Peyer's patch (tissue), 4 donors: ENCODE data around the gene KCTD7. TPM values are rescaled to one million over a fixed set of nuclear protein-coding genes. Genes with fewer than 3 reads are reported as not detected.
A peak's percentile ranks its signal among the peaks of the same experiment; 100 is the strongest.
"Not testable (repeated sequence)": the region's sequence is repeated elsewhere in the genome, so short reads cannot be mapped to it uniquely, and the experiment has no call there.

Experiments
- DNase-seq, 3 donors: peaks; one replicate each; pipeline ENCODE4 v3.0.0-alpha.2; 2017 to 2019
- H3K27ac ChIP-seq, 4 donors: fragments of 200-600 bp; sonication (generic); one replicate each; pipeline ENCODE4 v1.5.1; 2016 to 2019
- H3K27me3 ChIP-seq, 2 donors: fragments of 200-600 bp; sonication (generic); one replicate each; pipeline ENCODE4 v1.5.1; 2019
- H3K36me3 ChIP-seq, 3 donors: fragments of 200-600 bp; sonication (generic); one replicate each; pipeline ENCODE4 v1.5.1; 2016 to 2019
- H3K4me1 ChIP-seq, 4 donors: fragments of 200-600 bp; sonication (generic); one replicate each; pipeline ENCODE4 v1.5.1; 2016 to 2019
- H3K4me3 ChIP-seq, 4 donors: fragments of 200-600 bp; sonication (generic); 1 replicate in 3 of 4; 2 replicates in 1 of 4; pipeline ENCODE4 v1.5.1; 2016 to 2019; ENCODE audit warnings: mild to moderate bottlenecking in 1 of 4
- H3K9me3 ChIP-seq, 4 donors: fragments of 200-600 bp; sonication (generic); one replicate each; pipeline ENCODE4 v1.5.1; 2016 to 2019; ENCODE audit warnings: mild to moderate bottlenecking in 1 of 4
- POLR2A ChIP-seq, 2 donors: fragments of 450-650 bp; IDR thresholded peaks; one replicate each; pipeline ENCODE4 v1.5.1; 2017; ENCODE audit warnings: antibody characterized with exemption in 2 of 2, mild to moderate bottlenecking in 2 of 2, moderate library complexity in 2 of 2
- total RNA-seq, 4 donors: library from RNA; depleted of rRNA; stranded (reverse); fragments of >200 nt; gene quantifications; one replicate each; pipeline ENCODE4 v1.1.0, GENCODE V29; 2016
- TF ChIP-seq, protein P1 (sequence below), 6 experiments: fragments of 450-650 bp in 4 of 6; fragments of 200-600 bp in 2 of 6; sonication (generic) in 1 of 6; IDR thresholded peaks; one replicate each; pipeline ENCODE4 v1.5.1; 2017 to 2019; ENCODE audit warnings: antibody characterized with exemption in 6 of 6, mild to moderate bottlenecking in 3 of 6, moderate library complexity in 1 of 6

KCTD7 gene
- total RNA-seq, 4 donors from 2014 or later: 6.6 to 20.7 (median 14.3) TPM

DNA sequence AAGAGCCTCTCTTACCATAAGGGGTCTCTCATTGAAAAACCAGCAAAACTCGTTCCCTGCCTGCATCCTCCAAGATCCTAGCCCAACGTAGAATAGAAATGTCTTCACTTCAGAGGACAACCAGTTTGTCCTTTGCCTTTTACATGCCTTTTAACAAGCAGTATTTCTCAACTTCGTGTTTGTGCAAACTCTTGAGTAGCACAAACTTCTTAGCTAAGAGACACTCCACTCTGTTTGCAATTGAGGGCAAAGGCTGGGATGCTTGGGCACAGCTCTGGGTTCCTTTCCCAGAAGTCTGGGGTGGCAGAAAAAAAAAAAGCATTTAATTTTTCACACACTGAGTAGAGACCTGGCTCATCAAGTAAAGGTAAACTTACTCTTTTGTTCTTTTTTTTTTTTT lies 19.5 kb upstream of the KCTD7 start:
- no peak overlapping the region for H3K4me3 ChIP-seq
- TF ChIP-seq POLR2A (IDR thresholded peaks at IDR 0.05): no peak
- TF ChIP-seq, protein P1, sequence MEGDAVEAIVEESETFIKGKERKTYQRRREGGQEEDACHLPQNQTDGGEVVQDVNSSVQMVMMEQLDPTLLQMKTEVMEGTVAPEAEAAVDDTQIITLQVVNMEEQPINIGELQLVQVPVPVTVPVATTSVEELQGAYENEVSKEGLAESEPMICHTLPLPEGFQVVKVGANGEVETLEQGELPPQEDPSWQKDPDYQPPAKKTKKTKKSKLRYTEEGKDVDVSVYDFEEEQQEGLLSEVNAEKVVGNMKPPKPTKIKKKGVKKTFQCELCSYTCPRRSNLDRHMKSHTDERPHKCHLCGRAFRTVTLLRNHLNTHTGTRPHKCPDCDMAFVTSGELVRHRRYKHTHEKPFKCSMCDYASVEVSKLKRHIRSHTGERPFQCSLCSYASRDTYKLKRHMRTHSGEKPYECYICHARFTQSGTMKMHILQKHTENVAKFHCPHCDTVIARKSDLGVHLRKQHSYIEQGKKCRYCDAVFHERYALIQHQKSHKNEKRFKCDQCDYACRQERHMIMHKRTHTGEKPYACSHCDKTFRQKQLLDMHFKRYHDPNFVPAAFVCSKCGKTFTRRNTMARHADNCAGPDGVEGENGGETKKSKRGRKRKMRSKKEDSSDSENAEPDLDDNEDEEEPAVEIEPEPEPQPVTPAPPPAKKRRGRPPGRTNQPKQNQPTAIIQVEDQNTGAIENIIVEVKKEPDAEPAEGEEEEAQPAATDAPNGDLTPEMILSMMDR (IDR thresholded peaks at IDR 0.05): no peak
- H3K4me1 ChIP-seq: no peaks in the 10 kb centered on the region
- H3K9me3 ChIP-seq: no peaks in the 10 kb centered on the region
- H3K27me3 ChIP-seq: no peaks in the 10 kb centered on the region
- H3K27ac ChIP-seq: no peak overlapping the region
- no peak for DNase-seq
- H3K36me3 ChIP-seq: no peaks in the 10 kb centered on the region

DNA sequence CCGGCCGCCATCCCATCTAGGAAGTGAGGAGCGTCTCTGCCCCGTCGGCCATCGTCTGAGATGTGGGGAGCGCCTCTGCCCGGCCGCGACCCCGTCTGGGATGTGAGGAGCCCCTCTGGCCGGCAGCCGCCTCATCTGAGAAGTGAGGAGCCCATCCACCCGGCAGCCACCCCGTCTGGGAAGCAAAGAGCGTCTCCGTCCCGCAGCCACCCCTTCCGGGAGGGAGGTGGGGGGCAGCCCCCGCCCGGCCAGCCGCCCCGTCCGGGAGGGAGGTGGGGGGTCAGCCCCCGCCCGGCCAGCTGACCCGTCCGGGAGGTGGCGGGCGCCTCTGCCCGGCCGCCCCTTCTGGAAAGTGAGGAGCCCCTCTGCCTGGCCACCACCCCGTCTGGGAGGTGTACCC lies 14.1 kb upstream of the KCTD7 start:
- H3K36me3 ChIP-seq, H3K27ac ChIP-seq, H3K4me3 ChIP-seq, DNase-seq, H3K4me1 ChIP-seq, H3K27me3 ChIP-seq, H3K9me3 ChIP-seq: not testable (repeated sequence)

DNA sequence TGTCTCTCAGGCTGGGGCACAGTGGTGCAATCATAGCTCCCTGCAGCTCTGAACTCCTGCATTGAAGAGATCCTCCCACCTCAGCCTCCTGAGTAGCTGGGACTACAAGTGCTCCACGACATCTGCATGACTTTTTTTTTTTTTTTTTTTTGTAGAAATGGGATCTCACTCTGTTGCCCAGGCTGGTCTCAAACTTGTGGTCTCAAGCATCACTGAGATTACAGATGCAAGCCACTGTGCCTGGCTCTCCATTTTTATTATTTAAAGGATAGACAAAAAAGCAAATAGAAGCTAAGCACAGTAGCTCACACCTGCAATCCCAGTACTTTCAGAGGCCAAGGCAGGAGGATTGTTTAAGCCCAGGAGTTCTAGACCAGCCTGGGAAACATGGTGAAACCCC lies 13.0 kb upstream of the KCTD7 start:
- Histone ChIP-seq H3K27ac (no peak overlapping the region), H3K4me1 (no peaks in the 10 kb centered on the region), H3K9me3 (no peaks in the 10 kb centered on the region), H3K4me3 (no peak overlapping the region), H3K36me3 (no peaks in the 10 kb centered on the region), H3K27me3 (no peaks in the 10 kb centered on the region)
- no peak for DNase-seq
- TF ChIP-seq, protein P1 (IDR thresholded peaks at IDR 0.05): no peak
- TF ChIP-seq POLR2A (IDR thresholded peaks at IDR 0.05): no peak

DNA sequence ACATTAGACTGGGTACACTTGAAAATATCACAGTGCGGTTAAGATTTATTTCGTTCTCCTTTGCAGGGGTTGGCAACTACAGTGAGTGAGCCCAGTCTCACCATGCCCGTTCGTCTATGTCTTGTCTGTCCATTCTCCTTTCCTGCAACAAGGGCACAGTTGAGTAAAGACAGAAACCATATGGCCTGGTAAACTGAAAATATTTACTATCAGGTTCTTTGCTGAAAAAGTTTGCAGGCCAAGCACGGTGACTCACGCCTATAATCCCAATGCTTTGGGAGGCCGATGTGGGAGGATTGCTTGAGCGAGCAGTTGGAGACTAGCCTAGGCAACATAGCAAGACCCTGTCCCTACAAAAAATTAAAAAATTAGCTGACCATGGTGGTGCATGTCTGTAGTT lies 11.4 kb upstream of the KCTD7 start:
- Histone ChIP-seq H3K4me1 (no peaks in the 10 kb centered on the region), H3K4me3 (no peak overlapping the region), H3K9me3 (no peaks in the 10 kb centered on the region), H3K27ac (no peak overlapping the region), H3K36me3 (no peaks in the 10 kb centered on the region), H3K27me3 (no peaks in the 10 kb centered on the region)
- TF ChIP-seq POLR2A (IDR thresholded peaks at IDR 0.05): no peak
- TF ChIP-seq, protein P1 (IDR thresholded peaks at IDR 0.05): no peak
- no peak for DNase-seq

DNA sequence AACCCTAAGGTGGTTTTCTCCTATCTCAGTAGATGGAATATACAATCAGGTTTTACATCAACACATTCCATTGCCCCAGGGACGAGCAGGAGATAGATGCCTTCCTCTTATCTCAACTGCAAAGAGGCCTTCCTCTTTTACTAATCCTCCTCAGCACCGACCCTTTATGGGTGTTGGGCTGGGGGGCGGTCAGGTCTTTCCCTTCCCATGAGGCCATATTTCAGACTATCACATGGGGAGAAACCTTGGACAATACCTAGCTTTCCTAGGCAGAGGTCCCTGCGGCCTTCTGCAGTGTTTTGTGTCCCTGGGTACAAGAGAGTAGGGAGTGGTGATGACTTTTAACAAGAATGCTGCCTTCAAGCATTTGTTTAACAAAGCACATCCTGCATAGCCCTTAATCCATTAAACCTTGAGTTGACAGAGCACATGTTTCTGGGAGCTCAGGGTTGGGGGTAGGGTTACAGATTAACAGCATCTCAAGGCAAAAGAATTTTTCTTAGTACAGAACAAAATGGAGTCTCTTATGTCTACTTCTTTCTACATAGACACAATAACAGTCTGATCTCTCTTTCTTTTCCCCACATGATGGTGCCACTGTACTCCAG lies 9.2 kb upstream of the KCTD7 start:
- H3K4me1 ChIP-seq, H3K27me3 ChIP-seq, H3K36me3 ChIP-seq, H3K4me3 ChIP-seq, H3K27ac ChIP-seq, H3K9me3 ChIP-seq, DNase-seq: not testable (repeated sequence)

DNA sequence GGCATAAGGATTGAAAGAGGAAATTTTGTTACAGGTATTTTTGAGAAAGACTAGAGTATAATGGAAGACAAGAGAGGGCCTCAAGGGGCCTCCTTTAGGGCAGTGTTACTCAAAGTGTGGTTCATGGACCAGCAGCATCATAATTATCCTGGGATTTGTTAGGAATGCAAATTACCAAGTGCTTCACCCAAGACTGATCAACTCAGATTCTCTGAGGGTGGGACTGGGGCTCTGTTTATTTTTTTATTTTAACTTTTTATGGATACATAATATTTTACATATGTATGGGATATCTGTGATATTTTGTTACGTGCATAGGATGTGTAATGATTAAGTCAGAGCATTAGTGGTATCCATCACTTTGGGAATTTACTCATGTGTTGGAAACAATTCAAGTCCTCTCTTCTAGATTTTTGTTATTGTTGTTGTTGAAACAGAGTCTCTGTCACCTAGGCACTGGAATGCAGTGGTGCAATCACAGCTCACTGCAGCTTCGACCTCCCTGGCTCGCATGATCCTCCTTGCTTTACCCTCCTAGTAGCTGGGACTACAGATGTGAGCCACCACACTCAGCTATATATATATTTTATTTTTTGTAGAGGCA lies 2.2 kb upstream of the KCTD7 start:
- Histone ChIP-seq H3K27ac (peak overlapping the region in 1 of 4 donors; percentile 92), H3K36me3 (no peaks in the 10 kb centered on the region), H3K9me3 (no peaks in the 10 kb centered on the region), H3K27me3 (no peaks in the 10 kb centered on the region), H3K4me1 (peaks cover 0 to 24% (median 14%) of the 10 kb centered on the region in 4 donors), H3K4me3 (no peak overlapping the region)
- TF ChIP-seq POLR2A (IDR thresholded peaks at IDR 0.05): no peak
- TF ChIP-seq, protein P1 (IDR thresholded peaks at IDR 0.05): no peak
- no peak for DNase-seq
